Activated CD4-positive, alpha-beta memory T cell treated with anti-CD3 and anti-CD28 coated beads for 36 hours (primary cell): ENCODE measurements around the gene SERINC5. TPM values are rescaled to one million over a fixed set of nuclear protein-coding genes. Genes with fewer than 3 reads are reported as not detected.

ENCODE experiments used
- CTCF ChIA-PET: fragments of 350-600 bp; sonication (Branson Sonifier 250); formaldehyde crosslinking; loops from one replicate; lab custom pipeline; 2021; ENCODE audit warnings: antibody characterized with exemption, inconsistent platforms; lab: Charles Lee
- POLR2A ChIA-PET: fragments of 350-600 bp; sonication (Branson Sonifier 250); formaldehyde crosslinking; loops from one replicate; lab custom pipeline; 2021; ENCODE audit warnings: antibody characterized with exemption; lab: Charles Lee
- DNase-seq: peaks from one replicate; pipeline ENCODE4 v3.0.0-alpha.2; 2020
- H3K27ac Mint-ChIP-seq: one replicate; pipeline ENCODE4 v1.8.0; 2021; ENCODE audit warnings: mixed read lengths
- H3K27me3 Mint-ChIP-seq: one replicate; pipeline ENCODE4 v1.8.0; 2021; ENCODE audit warnings: mixed read lengths
- H3K36me3 Mint-ChIP-seq: one replicate; pipeline ENCODE4 v1.8.0; 2021; ENCODE audit warnings: mixed read lengths
- H3K4me1 Mint-ChIP-seq: one replicate; pipeline ENCODE4 v1.8.0; 2021; ENCODE audit warnings: low read depth, mixed read lengths
- H3K4me3 Mint-ChIP-seq: one replicate; pipeline ENCODE4 v1.8.0; 2021; ENCODE audit warnings: mild to moderate bottlenecking, mixed read lengths
- H3K9me3 Mint-ChIP-seq: one replicate; pipeline ENCODE4 v1.8.0; 2021; ENCODE audit warnings: mixed read lengths
- intact Hi-C: fragments of 100-400 bp; cut with micrococcal nuclease; formaldehyde crosslinking; loops from one replicate; pipeline ENCODE4 v1.15.1; 2023
- total RNA-seq, 2 experiments: library from RNA; stranded (reverse); gene quantifications; one replicate each; pipeline ENCODE4 v1.2.3, GENCODE V29; 2021

Gene SERINC5
- total RNA-seq, 2 experiments from 2014 or later = 42.8 to 48.0 TPM

GRCh38 chr5:80239680-80240367, 16.0 kb downstream of the SERINC5 start:
- Mint-ChIP-seq H3K4me3 (peak overlapping the region; percentile 33), H3K4me1 (peaks cover 70% of the 10 kb centered on the region), H3K27me3 (no peaks in the 10 kb centered on the region), H3K27ac (peak overlapping the region; percentile 75), H3K36me3 (peaks cover 37% of the 10 kb centered on the region), H3K9me3 (peaks cover 18% of the 10 kb centered on the region)
- intact Hi-C loops = loop anchor here (2.0 kb wide), 1 partner anchor 21 kb away; no protein-coding TSS in a partner anchor
- ChIA-PET CTCF (interaction anchor here (0.7 to 1.5 kb wide), 3 partner anchors 16 to 61 kb away, joined by 3 to 8 read pairs (median 3); partner anchors contain the start of gene SERINC5), POLR2A (interaction anchor here (0.8 to 2.5 kb wide), 5 partner anchors 16 to 100 kb away, joined by 3 to 21 read pairs (median 3); partner anchors contain the start of gene SERINC5)
- no peak for DNase-seq

- POLR2A ChIA-PET = interaction anchor here (0.6 to 2.5 kb wide), 6 partner anchors 17 to 99 kb away, joined by 3 to 21 read pairs (median 3); partner anchors contain the start of gene SERINC5
- DNase-seq = peak; percentile 7
- peaks cover 34% of the 10 kb centered on the region for H3K36me3 Mint-ChIP-seq
- H3K4me3 Mint-ChIP-seq = peak overlapping the region; percentile 33
- H3K27ac Mint-ChIP-seq = peak overlapping the region; percentile 75
- H3K27me3 Mint-ChIP-seq = no peaks in the 10 kb centered on the region
- CTCF ChIA-PET = interaction anchor here (0.6 to 1.5 kb wide), 6 partner anchors 11 to 147 kb away, joined by 3 to 8 read pairs (median 3); partner anchors contain the start of gene SERINC5
- peaks cover 18% of the 10 kb centered on the region for H3K9me3 Mint-ChIP-seq
- intact Hi-C loops = loop anchor here (1.0 to 2.0 kb wide), 2 partner anchors 8 to 20 kb away; no protein-coding TSS in a partner anchor
- peaks cover 76% of the 10 kb centered on the region for H3K4me1 Mint-ChIP-seq
These were observed 16.8 kb downstream of the SERINC5 start for GRCh38 chr5:80238778-80239679.

- CTCF ChIA-PET = interaction anchor here (1.0 to 1.2 kb wide), 2 partner anchors 12 to 146 kb away, joined by 3 read pairs; no protein-coding TSS in a partner anchor
- peaks cover 13% of the 10 kb centered on the region for H3K9me3 Mint-ChIP-seq
- H3K4me3 Mint-ChIP-seq = peak overlapping the region; percentile 35
- POLR2A ChIA-PET = interaction anchor here (2.3 to 2.5 kb wide), 2 partner anchors 18 to 23 kb away, joined by 10 to 21 read pairs; partner anchors contain the start of gene SERINC5
- intact Hi-C loops = loop anchor here (1.0 to 2.0 kb wide), 2 partner anchors 9 to 19 kb away; no protein-coding TSS in a partner anchor
- peaks cover 75% of the 10 kb centered on the region for H3K4me1 Mint-ChIP-seq
- H3K36me3 Mint-ChIP-seq = peaks cover 27% of the 10 kb centered on the region
- no peaks in the 10 kb centered on the region for H3K27me3 Mint-ChIP-seq
- peak; percentile 52 for DNase-seq
- peak overlapping the region; percentile 75 for H3K27ac Mint-ChIP-seq
These were observed 17.8 kb downstream of the SERINC5 start for GRCh38 chr5:80238097-80238496.

- H3K27me3 Mint-ChIP-seq = no peaks in the 10 kb centered on the region
- DNase-seq = peak; percentile 6
- intact Hi-C loops = no loop called here
- peaks cover 9% of the 10 kb centered on the region for H3K9me3 Mint-ChIP-seq
- no peak overlapping the region for H3K4me3 Mint-ChIP-seq
- peaks cover 84% of the 10 kb centered on the region for H3K4me1 Mint-ChIP-seq
- ChIA-PET CTCF (no interaction called here), POLR2A (interaction anchor here (1.3 kb wide), 1 partner anchor 34 kb away, joined by 3 read pairs; no protein-coding TSS in a partner anchor)
- H3K36me3 Mint-ChIP-seq = peaks cover 22% of the 10 kb centered on the region
- no peak overlapping the region for H3K27ac Mint-ChIP-seq
These were observed 18.6 kb downstream of the SERINC5 start for GRCh38 chr5:80237243-80237642.

- intact Hi-C loops = loop anchor here (1.0 to 2.0 kb wide), 2 partner anchors 20 to 28 kb away; no protein-coding TSS in a partner anchor
- peak; percentile 71 for DNase-seq
- peak overlapping the region; percentile 84 for H3K27ac Mint-ChIP-seq
- peaks cover 15% of the 10 kb centered on the region for H3K36me3 Mint-ChIP-seq
- ChIA-PET POLR2A (interaction anchor here (1.0 to 1.4 kb wide), 5 partner anchors 12 to 29 kb away, joined by 4 to 6 read pairs (median 5); partner anchors contain the start of gene SERINC5), CTCF (interaction anchor here (0.6 kb wide), 1 partner anchor 10 kb away, joined by 3 read pairs; no protein-coding TSS in a partner anchor)
- H3K4me1 Mint-ChIP-seq = peaks cover 83% of the 10 kb centered on the region
- H3K9me3 Mint-ChIP-seq = no peaks in the 10 kb centered on the region
- no peaks in the 10 kb centered on the region for H3K27me3 Mint-ChIP-seq
- H3K4me3 Mint-ChIP-seq = peak overlapping the region; percentile 40
These were observed 21.5 kb downstream of the SERINC5 start for GRCh38 chr5:80234116-80234948.

- Mint-ChIP-seq H3K27me3 (no peaks in the 10 kb centered on the region), H3K4me1 (peaks cover 72% of the 10 kb centered on the region), H3K4me3 (no peak overlapping the region), H3K9me3 (no peaks in the 10 kb centered on the region), H3K27ac (peak overlapping the region; percentile 67), H3K36me3 (peaks cover 15% of the 10 kb centered on the region)
- POLR2A ChIA-PET = interaction anchor here (0.6 to 1.7 kb wide), 3 partner anchors 14 to 24 kb away, joined by 3 to 7 read pairs (median 6); partner anchors contain the start of gene SERINC5
- DNase-seq = no peak
- CTCF ChIA-PET = no interaction called here
- intact Hi-C loops = loop anchor here (1.0 kb wide), 1 partner anchor 13 kb away; no protein-coding TSS in a partner anchor
These were observed 24.2 kb downstream of the SERINC5 start for GRCh38 chr5:80231693-80232092.

GRCh38 chr5:80231243-80231642, 24.6 kb downstream of the SERINC5 start:
- CTCF ChIA-PET = no interaction called here
- H3K27me3 Mint-ChIP-seq = no peaks in the 10 kb centered on the region
- H3K27ac Mint-ChIP-seq = peak overlapping the region; percentile 67
- peak; percentile 55 for DNase-seq
- H3K4me3 Mint-ChIP-seq = no peak overlapping the region
- H3K36me3 Mint-ChIP-seq = peaks cover 14% of the 10 kb centered on the region
- POLR2A ChIA-PET = interaction anchor here (0.6 to 1.7 kb wide), 3 partner anchors 14 to 25 kb away, joined by 3 to 7 read pairs (median 6); partner anchors contain the start of gene SERINC5
- peaks cover 73% of the 10 kb centered on the region for H3K4me1 Mint-ChIP-seq
- H3K9me3 Mint-ChIP-seq = no peaks in the 10 kb centered on the region
- intact Hi-C loops = loop anchor here (1.0 kb wide), 1 partner anchor 13 kb away; no protein-coding TSS in a partner anchor

- no peak overlapping the region for H3K4me3 Mint-ChIP-seq
- DNase-seq = peak; percentile 1
- H3K9me3 Mint-ChIP-seq = no peaks in the 10 kb centered on the region
- POLR2A ChIA-PET = no interaction called here
- no peaks in the 10 kb centered on the region for H3K27me3 Mint-ChIP-seq
- H3K27ac Mint-ChIP-seq = peak overlapping the region; percentile 24
- H3K36me3 Mint-ChIP-seq = peaks cover 10% of the 10 kb centered on the region
- CTCF ChIA-PET = interaction anchor here (0.7 kb wide), 1 partner anchor 142 kb away, joined by 3 read pairs; no protein-coding TSS in a partner anchor
- intact Hi-C loops = no loop called here
- H3K4me1 Mint-ChIP-seq = peaks cover 73% of the 10 kb centered on the region
These were observed 25.4 kb downstream of the SERINC5 start for GRCh38 chr5:80230269-80230992.

GRCh38 chr5:80229902-80230255, 26.0 kb downstream of the SERINC5 start:
- Mint-ChIP-seq H3K27ac (peak overlapping the region; percentile 68), H3K9me3 (no peaks in the 10 kb centered on the region), H3K4me3 (no peak overlapping the region), H3K4me1 (peaks cover 72% of the 10 kb centered on the region), H3K36me3 (peaks cover 11% of the 10 kb centered on the region), H3K27me3 (no peaks in the 10 kb centered on the region)
- ChIA-PET CTCF (interaction anchor here (0.6 to 0.7 kb wide), 2 partner anchors 142 to 262 kb away, joined by 3 read pairs; no protein-coding TSS in a partner anchor), POLR2A (no interaction called here)
- no peak for DNase-seq
- intact Hi-C loops = no loop called here

GRCh38 chr5:80227979-80228596, 27.8 kb downstream of the SERINC5 start:
- POLR2A ChIA-PET = no interaction called here
- peak overlapping the region; percentile 74 for H3K27ac Mint-ChIP-seq
- H3K4me1 Mint-ChIP-seq = peaks cover 65% of the 10 kb centered on the region
- peak; percentile 4 for DNase-seq
- no peak overlapping the region for H3K4me3 Mint-ChIP-seq
- no peaks in the 10 kb centered on the region for H3K9me3 Mint-ChIP-seq
- peaks cover 13% of the 10 kb centered on the region for H3K36me3 Mint-ChIP-seq
- CTCF ChIA-PET = interaction anchor here (1.1 kb wide), 1 partner anchor 136 kb away, joined by 3 read pairs; no protein-coding TSS in a partner anchor
- intact Hi-C loops = no loop called here
- no peaks in the 10 kb centered on the region for H3K27me3 Mint-ChIP-seq
